ENCODE data around the gene HINT3.
"Not testable (repeated sequence)": the region's sequence is repeated elsewhere in the genome, so short reads cannot be mapped to it uniquely, and the experiment has no call there.

The HINT3 gene

DNA sequence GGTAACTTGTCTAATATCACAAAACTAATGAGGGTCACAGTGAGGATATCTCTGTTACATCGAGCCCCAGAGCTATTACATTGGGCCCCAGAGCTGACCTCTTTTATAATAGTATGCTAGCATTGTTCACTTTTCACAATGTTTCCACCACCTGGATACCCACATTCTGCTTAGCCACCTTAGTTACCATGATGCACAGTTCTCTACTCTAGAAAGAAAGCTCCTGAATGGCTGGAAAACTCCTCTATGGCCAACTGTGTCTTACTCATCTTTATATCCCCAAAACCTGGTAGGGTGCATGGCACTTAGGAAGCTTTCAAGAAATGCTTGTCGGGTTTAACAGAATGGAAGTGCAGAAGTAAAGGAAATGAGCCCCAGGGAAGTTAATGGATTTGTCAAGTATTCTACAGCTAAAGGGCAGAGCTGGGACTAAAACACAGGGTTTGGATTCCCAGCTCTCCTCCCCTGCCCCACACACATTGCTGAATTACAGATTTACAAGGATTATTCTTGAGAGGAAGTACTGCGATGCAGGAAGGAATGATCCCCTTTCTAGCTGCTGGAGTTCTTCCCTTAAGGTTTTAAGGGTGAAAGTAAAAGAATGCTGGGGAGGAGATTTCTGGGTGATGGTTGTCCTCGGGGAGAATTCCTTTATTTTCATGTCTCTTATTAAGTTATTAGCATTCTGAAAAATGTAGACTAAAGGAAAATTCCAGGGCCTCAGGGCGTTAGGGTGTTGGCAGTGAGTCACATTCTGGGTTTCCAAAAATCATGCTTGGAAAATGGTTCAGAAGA, 16.1 kb upstream of the HINT3 start:
- no peak for DNase-seq

DNA sequence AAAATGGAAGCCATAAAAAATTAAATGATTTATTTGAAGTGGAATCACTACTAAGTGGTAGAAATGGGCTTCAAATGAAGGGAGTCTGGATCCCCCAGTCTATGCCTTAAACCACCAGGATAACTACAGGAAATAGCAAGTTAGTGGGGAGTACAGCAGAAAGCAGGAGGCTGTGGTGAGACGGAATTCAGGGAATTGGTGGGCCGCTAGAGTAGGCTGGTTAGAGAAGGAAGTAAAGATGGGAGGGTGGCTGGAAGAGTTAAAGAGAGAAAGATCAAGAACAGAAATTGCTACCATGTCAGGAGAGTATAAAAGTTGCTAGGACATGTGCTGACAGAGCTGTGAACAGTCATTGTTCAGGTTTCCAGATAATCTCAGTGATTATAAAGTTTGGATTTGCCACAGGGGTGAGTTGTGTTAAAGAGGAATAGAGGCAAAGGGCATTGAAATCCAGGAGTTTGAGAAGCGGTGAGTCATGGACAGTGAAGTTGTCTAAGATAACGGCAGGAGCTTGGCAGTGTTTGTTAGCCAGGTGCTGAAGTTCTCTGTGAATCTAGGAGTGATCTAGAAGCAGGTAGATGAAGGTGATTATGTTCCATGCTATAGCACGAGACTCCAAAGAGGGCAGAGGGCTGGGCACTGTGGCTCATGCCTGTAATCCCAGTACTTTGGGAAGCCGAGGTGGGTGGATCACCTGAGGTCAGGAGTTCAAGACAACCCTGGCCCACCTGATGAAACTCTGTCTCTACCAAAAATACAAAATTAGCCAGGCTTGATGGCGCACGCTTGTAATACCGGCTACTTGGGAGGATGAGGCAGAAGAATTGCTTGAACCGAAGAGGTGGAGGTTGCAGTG, 13.7 kb upstream of the HINT3 start:
- DNase-seq, result no peak

DNA sequence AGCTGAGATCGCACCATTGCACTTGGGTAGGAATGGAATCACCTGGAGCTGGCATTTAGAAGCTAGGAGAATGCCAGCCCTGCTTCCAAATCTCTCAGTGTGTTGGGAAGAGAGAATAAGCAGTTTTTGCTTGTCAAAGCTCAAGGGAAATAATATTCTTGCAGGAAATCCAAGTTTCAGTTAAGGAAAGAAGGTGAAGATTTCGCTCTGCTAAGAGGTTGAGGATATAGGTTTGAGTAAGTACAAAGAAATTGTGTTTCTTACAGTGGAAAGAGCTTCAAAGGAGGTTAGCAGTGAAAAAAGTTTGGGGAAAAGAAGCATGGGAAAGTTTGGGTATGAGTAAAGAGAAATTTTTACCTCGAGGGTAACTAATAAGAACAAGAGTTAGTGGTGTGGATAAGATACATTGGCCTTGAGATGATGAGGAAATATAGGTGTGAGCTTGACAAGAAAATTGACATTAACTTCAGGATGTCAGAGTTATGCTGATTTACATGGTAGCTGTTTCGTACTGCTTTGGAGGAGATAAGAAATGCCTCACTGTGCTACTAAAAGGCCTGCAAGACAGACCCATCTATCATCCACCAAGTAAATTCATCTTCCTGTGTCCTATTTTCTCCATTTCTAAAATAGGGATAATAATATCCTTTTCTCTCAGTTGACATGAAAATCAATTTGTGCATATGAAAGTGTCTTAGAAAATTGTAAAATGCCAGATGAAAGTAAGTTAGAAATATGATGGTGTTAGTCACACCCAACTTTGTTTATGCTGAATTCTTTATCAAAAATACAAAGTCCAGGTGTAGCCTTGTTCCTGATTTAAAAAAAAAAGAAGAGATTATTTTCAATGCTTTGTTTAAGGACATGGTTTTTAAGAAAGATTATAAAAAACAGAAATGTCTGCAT, 12.8 kb upstream of the HINT3 start:
- DNase-seq, result no peak

DNA sequence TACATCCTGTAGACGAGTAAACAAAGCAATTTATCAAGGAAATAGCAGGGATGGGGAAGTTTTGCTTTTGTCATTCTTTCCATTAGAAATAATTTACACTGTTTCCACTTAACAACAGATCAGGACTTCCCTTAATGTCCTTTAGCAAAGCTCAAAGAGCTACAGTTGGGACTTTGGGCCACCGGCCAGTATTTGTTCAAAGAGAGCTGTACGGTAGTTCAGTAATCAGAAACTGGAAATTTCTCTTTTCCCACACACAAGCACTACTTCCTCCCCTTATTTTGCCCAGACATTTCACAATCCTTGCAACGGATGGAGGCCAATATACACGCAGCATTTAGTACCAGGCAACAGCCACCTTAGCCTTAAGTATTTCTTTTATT, 12.1 kb upstream of the HINT3 start:
- no peak for DNase-seq

DNA sequence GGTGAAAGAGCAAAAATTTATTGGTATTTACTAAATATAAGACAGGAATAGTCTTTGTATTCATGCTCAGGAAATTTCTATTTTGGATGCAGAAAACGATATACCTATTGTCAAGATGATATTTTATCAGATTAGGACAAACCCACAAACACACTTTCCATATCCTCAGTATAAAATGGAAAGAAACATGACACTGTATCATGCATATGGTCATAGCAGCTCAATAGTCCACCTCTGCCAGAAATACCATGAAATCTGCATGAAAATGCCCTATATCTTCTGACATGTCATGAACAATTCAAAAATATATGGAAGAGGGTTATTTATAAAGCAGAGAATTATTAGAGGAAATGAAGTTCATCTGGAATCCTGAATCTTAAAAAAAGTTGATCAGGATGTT, 11.7 kb upstream of the HINT3 start:
- no peak for DNase-seq

DNA sequence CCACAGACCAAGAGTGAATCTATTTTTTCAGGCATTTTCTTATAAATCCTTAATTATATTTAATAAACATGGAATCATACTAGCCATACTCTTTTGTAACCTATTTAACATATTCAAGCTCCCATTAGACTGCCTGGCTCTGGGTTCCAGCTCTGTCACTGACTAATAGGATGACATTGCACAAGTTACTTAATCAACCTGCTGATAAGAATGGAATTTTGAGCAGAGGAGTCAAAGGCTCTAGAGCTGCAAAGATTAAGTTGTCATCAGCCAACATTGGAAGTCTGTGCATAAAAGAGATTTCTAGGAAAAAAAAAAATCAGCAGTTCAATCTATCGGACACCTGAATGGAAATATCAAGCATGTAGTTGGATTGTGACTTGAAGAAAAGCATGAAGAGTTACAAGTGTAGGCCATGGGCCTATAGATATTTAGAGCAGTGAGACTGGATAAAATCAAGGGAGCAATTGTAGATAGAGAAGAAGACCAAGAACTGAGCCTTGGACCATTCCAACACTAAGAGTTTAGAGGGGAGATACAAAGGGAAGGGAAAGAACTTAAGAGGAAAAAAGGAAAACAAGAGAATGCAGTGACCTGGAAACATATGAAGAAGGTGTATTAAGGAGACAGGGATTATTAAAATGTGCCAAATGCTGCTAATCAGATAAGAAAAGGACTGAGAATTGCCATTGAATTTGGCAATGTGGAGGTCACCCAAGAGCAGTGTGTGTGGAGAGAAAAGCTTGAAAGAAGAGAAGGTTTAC, 11.0 kb upstream of the HINT3 start:
- DNase-seq, result no peak

DNA sequence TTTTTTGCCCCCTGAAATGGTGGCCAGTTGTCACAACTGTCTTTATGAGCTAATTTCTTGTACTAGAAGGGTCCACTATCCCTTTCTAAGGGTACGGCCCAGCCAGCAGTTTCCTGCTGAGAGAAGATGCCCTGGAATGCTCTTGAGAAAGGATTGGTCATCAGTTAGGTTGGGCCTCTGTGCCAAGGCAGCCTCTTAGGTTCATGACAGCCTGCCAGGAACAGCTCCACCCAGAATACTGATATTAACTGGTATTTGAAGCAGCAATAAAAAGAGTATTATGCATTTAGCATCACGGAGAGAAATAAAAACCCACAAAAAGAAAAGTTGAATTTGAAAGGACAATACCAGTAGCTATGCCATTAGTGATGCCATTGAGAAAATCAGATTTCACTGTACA, 9.0 kb upstream of the HINT3 start:
- no peak for DNase-seq

DNA sequence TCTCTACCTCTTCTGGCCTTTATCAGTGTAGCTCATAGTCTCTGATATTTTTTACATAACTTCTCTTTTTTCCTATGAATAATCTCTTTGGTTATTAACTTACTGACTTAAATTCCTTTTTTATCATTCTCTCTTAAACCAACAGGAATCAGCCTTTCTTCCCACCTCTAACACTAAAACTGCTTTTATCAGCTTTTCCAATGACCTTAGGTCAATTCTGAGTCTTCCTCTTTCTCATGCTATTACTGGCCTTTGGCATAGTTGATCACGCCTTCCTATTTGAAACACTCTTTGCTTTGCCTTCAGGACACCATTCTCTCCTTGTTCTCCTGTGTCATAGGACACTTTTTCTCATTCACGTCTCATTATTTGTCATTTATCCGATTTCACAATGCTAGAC, 8.1 kb upstream of the HINT3 start:
- no peak for DNase-seq

DNA sequence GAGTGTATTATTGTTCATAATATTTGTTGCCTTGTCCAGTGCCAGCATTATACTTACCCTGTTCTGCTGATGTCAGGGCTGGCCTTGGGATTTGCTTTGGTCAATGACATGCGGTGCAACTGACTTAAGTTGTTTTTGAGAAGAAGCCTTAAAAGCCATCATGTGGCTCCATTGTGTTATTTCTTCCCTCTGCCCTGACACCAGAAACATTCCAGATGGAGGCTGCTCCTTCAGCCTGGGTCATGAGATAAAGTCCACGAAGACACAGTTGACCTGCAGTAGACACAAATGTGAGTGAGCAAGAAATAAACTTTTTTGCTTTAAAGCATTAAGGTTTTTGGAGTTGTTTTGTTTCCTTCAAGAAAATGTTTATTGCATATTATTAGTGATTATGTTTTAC, 7.5 kb upstream of the HINT3 start:
- no peak for DNase-seq

DNA sequence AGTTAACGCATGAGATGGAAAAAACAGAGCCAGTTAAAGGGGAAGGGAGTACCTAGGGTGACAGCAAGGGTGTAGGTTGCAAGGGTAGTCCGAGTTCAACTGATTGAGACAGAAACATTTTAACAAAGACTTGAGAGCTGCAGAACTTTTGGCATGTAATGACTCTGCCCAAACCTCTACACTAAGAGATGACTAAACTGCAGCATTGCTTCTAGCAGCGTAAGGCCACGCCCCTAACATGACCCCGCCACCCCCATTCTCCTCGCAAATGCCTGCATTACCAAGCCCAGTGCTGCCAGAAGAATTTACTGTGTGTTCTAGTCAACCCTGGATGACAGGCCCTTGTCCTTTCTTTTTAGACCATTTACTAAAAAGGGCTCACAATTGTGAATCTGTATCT, 6.3 kb upstream of the HINT3 start:
- DNase-seq, result no peak

DNA sequence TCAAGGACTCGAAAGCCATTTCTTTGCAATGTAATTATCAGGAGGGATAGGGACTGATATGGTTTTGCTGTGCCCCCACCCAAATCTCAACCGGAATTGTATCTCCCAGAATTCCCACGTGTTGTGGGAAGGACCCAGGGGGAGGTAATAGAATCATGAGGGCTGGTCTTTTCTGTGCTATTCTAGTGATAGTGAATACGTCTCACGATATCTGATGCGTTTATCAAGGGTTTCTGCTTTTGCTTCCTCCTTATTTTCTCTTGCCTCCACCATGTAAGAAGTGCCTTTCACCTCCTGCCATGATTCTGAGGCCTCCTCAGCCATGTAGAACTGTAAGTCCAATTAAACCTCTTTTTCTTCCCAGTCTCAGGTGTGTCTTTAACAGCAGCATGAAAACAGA, 5.9 kb upstream of the HINT3 start:
- not testable (repeated sequence) for DNase-seq

DNA sequence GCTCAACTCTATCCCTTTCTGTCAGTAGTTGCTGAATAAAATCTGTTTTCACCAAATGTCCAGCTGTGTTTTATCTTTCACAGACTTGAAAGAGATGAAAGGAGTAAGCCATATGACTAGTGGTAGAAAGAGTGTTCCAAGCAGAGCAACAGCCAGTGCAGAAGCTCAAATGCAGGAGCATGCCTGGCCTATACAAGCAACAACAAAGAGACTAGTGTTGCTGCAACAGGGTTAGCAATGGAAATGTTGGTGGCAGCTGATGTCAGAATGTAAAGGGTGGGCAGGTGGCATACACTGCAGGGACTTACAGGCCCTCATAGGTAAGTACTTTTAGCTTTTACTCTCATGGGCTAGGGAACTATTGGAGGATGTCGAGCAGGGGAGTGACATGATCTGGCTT, 5.2 kb upstream of the HINT3 start:
- no peak for DNase-seq

DNA sequence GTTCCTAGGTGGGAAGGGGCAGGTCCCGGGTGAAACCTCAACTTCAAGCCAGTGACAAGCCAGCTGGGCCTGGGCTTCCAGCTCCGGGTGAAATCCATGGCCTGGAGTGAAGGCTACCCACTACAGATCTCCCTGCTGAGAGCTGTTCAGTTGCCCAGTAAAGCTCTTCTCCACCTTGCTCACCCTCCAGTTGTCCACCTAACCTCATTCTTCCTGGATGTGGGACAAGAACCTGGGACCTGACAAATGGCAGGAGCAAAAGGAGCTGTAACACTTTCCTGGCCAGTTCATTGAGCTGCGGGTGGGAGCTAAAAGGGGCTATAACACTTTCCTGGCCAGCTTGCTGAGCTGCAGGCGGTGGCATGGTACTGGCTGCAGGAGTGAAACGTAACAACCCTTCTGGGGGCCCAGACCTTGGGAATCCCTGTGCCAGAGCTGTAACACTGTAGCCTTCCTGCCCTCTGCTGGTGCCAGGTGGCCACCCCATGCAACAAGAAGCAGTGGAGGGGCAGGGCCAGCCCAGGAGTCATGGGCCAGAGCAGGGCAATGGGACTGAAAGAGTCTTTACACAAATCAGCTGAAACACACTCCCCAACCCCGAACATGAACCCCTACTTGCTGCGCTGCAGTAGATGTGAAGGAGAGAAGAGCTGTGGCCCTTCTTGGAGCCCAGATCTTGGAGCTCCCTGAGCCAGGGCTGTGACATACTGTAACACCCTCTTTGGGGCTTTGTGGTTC, 3.6 kb upstream of the HINT3 start:
- DNase-seq, result no peak

DNA sequence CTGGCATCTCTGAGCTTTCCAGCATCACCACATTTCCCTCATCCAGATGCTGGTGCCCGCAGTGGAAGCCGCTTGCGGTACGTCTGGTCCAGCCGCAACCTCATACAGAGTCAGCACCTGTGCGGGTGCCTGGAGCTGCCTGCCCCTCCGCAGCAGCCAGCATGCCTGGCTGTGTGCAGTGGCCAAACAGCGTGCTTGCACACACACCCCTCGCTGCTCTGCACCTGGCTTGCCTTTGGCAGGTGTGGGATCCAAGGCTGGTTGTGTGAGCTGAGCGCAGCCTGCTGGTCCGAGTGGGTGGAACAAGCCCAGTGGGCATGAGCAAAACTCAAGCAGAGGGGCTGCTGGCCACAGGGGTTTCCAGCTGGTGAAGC, 3.1 kb upstream of the HINT3 start:
- DNase-seq, result peak; percentile 69

DNA sequence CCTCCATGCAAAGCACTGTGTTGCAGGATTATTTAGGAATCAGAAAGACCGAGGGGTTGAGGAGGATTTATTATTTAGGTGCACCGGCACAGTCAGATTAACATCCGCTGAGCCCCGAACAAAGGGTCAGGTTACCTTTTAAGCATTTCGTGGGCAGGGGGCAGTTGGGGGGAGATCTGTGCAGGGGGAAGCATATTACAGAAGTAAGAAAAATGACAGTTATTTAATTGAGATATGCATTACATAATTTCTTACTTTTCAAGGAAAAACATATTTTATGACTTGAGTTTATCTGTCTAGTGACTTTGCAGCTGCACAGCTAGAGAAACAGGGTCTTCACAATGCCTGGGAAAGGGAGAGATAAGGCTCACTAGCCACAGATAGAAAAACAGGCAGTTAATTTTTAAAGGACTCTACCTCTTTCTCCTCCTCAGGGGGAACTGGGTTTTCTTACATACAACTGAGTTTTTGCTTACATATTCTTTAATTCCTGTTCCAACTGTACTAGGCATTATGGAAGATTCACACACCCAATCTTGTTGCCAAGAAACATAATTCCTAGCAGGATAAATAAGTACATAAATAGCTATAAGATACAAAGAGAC, 1.7 kb upstream of the HINT3 start:
- DNase-seq, result no peak

DNA sequence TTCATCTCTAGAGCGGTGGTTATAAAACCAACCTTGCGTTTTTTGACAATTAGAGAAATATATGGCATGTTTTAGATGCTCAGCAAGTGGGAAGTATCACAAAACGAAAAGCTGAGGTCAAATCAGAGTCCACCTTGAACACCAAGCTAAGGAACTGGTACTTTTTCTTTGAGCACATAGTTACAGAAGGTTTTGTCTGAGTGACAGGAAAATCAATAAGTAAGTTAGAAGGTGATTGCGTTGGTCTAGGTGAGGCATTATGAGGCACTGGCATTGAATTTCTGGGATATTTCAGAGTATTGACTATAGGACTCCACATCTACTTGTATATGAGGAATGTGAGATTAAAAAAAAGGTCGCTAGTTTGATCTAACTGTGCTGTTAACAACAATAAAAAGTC, 597 bp upstream of the HINT3 start:
- no peak for DNase-seq

DNA sequence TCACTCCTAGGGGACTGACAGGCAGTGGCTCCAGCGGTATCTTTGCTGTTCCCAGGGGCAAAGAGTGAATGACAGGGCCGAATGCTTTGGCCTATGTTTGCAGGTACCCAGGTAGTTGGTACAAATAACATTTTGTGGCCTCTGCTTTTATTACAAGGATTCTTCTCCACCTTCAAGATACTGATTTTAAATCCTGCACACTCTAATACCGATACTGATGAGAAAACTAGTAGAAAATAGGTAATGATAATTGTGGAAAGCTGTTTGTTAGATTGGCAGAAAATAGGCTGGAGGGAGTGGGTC, 772 bp downstream of the HINT3 start:
- no peak for DNase-seq

DNA sequence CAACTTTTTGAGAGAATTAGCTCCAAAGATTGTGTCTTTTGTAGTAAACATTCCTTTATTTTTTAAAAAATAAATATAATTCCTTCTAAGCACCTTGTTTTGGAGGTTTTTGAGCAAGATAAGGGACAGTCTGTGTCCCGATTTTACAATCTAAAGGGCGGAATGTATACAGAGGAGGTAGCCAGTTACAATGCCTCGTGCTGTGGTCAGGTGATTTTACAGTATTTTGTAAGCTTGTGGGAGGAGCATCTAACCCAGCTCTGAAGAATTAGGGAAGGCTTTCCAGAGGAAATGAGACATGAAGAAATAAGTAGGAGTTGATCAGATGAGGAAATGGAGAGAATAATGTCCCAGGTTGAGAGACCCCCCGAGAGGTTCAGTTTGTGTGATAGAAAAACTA, 1.3 kb downstream of the HINT3 start:
- DNase-seq, result no peak

DNA sequence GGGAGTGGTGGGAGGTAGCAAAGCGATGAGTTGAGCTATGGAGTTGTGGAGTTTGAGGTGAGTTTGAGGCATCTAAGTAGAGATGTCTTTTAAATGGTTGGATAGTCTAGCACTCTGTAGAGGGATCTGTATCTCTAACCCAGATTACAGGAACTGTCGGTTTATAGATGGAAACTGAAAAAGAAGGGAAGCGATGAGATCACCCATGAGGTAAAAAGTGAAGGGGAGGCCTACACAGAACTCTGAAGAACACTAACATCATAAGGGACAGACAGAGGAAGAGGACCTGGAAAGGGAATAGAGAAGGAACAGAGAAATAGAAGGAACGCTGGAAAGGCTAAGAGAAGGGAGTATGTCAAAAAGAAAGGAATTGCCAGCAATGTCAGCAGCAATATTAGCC, 2.5 kb downstream of the HINT3 start:
- DNase-seq, result no peak

DNA sequence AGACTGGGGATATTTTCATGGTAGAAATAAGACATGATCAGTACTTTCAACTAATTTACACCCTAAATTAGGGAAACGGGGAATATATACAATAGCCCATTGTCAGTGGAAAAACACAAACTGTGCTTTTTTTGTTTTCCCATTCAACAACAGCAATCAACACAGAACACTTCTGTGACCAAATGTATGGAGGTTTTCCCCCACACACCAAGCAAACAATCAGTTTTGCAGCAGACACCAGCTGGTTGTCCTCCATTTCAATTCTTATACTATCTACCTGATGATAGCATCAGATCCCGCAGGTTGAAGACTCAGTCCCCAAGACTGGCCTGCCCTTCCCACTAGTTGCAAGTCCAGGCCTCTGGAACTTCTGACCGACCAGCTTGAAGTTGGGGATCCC, 4.5 kb downstream of the HINT3 start:
- DNase-seq, result no peak

DNA sequence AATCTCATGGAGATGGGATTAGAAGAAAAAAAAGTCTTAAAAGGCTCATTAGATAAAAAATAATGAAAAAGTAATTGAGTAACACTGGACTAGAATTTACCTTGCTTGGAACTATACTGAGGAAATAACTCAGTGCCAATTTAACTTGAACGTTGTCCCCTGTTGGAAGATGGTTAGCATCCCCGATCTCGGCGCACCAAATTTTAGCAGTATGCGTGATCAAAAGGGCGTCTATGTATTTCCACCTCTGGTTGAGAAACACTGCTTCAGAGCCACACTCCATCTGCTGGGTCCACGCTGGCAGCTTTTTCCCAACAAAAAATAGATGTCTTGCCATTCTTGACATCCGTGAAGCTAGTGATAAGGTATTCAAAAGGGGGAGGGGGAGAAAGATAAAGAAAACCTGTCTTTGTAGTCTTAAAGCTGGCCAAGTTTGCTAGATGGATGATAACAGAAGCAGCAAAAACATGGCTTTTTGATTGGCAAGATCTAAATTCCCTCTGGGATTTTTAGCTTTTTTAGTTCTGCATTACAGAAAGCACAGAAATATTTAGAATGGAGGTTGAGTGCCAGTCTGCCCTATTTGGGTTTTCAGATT, 6.4 kb downstream of the HINT3 start:
- DNase-seq, result no peak
